HG03342 (cell line): ENCODE results near the gene PGBD5.

Experiments used
- ATAC-seq: cut with Tn5 transposase; IDR thresholded peaks from one replicate; pipeline ENCODE4 v1.9.1; 2021; ENCODE audit warnings: mild to moderate bottlenecking, moderate library complexity; ENCODE audit not compliant: unreplicated experiment

PGBD5 gene

DNA sequence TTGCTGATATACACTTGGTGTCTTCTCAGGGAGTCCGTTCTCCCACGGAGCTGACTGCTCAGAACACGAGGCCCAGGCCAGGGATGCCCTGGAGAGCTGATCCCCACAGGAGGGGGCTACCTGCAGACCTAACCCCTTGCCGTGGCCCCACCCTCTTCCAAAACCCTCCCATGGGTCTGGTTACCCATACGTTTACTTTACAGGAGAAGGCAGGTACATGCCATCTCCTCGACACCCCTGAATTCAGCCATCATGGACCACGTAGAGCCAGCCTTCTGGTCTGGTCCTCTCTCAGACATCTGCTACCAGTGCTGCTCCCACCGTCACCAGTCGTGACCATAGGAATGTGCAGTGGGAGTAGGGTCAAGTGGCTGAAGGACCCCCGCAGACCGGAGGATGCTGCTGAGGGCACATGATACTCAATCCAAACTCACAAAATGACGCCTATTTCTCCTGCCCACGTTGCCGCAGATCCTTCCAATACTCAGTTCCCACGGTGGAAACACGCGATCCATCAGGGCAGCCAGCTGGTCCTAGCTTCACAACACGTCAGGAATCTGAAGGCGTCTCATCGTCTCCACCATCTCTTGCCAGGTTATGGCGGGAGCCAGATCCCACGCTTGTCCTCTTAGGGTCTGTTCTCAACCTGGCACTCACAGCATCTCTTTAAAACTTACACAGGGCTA is 26.7 kb downstream of the PGBD5 start:
- no peak for ATAC-seq

DNA sequence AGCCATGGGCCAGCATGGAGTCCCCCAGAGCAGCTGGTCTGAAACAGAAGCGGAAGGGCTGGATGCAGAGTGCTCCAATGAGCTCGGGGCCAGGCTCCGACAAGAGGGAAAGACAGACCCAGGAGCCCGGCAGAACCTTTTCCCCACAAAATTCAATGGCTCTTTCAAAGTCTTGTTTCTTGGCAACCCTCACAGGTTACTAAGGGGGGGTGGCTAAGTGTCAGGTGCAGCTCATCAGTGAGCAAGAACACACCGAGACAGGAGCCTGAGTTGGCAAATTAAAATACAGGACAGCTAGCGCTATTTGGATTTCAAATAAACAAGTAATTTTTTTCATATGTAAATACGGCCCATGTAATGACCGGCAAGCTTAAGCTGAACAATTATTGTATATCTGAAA is 27.3 kb downstream of the PGBD5 start:
- ATAC-seq, result no peak

DNA sequence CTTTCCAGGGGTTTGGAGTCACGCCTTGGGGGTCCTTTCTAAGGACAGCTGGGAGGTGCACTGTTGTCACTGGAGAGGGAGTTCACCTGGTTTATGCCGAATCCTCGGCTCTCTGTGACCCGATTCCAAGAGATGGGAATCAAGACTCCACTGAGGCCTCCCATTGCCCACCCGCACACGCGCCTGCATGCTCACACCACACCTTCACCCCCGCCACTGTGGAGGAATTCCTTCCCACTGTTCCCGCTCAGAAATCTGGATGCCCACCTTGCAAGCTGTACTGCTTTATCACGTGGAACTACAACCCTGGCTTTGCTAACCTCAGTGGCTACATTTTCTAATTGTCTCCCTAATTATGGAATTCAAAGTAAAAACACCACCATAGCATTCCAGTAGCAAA is 29.2 kb downstream of the PGBD5 start:
- ATAC-seq, result no peak

DNA sequence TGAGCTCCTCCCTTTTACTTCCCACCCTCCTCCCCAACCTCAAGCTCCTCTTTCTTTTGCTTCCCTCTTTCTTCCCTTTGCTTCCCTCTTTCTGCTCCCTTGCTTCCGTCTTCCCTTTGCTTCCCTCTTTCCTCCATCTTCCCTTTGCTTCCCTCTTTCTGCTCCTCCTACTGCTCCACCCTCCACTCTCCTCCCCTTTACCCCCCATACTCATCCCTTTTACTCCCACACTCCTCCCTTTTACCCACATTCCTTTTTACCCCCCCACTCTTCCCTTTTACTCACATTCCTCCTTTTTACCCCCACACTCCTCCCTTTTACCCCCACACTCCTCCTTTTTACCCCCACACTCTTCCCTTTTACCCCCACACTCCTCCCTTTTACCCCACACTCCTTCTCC is 30.2 kb downstream of the PGBD5 start:
- ATAC-seq, result no peak

DNA sequence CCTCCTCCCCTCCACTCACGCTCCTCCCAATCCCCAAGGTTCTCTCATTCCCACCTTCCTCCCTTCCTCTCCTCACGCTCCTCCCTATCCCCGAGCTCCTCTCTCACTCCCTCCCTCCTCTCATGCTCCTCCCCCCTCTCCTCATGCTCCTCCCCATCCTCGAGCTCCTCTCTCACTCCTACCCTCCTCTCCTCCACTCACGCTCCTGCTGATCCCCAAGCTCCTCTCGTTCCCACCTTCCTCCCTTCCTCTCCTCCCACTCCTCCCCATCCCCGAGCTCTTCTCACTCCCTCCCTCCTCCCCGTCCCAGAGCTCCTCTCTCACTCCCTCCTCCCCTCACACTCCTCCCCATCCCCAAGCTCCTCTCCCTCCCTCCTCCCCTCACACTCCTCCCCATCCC is 31.4 kb downstream of the PGBD5 start:
- ATAC-seq, result no peak

DNA sequence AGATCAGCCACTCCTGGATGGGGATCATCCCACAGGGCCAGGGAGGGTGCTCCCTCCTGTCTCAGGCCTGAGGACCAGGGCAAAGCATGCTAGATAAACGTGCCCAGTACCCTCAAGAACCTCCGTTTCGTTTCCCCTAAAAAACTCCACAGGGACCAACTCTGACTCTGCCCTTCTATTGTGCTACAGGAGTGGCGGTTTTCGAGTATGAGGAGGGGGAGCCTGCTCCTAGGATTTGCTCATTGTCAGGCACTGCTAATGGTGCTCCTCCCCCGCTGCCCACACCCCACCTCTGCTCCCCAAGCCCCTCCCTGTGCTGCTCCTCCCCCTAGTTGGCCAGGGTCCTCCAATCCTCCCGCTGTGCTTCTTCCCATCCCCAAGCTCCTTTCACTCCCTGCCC is 32.0 kb downstream of the PGBD5 start:
- no peak for ATAC-seq

DNA sequence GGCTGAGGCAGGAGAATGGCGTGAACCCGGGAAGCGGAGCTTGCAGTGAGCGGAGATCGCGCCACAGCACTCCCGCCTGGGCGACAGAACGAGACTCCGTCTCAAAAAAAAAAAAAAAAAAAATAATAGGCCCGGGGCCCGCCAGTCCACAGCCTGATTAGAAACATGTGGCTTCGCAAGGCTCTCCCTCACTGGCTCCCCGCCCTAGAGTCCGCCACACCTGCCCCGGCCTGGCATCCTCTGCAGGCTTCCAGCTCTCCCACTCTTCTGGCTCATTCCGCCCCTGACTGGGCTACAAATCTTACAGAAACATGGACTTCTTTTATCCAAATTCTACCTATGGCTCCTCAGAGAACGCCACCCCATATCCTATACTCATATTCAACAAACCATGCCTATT is 32.4 kb downstream of the PGBD5 start:
- ATAC-seq, result no peak

DNA sequence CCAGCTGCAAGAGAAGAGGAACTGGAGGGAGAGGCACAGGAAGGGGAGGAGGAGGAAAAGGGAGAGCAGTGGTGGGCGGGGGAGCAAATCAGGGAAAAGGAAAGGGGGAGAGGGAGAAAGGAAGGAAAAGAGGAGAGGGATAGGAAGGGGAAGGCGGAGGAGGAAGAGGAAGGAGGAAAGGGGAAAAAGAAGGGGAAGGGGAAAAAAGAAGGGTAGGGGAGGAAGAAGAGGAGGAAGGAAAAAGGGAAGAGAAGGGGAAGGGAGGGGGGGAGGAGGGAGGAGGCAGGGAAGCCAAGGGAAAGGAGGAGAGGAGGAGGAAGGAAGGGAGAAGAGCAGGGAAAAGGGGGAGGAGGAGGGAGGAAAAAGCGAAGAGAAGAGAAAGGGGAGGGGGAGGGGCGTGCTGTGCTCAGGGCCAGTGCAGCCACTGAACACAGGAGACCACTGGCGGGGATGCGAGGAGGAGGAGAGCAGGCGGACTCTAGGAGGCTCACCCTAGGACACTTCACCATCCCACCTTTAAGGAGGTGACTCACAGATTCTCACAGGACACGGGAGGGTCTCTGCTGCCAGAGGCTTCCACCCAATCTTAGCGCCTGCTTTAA is 33.1 kb downstream of the PGBD5 start:
- ATAC-seq, result no peak

DNA sequence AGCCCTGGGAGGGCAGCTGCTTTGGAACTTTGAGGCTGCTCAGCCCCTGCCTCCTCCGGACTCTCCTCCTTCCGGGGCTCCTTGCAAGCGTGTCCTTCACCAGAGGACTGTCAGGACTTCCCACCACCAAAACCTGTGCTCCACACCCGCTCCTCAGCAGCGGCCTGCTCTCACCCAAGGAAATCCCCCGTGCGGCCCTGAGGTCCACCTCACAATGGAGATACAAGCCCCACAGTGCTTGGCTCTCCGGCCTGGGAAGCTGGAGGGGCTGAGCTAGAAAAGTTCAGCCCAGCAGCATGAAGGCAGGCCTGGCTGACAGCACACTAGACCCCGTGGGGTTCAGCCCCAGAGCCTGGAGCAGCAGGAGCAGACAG is 33.6 kb downstream of the PGBD5 start:
- no peak for ATAC-seq

DNA sequence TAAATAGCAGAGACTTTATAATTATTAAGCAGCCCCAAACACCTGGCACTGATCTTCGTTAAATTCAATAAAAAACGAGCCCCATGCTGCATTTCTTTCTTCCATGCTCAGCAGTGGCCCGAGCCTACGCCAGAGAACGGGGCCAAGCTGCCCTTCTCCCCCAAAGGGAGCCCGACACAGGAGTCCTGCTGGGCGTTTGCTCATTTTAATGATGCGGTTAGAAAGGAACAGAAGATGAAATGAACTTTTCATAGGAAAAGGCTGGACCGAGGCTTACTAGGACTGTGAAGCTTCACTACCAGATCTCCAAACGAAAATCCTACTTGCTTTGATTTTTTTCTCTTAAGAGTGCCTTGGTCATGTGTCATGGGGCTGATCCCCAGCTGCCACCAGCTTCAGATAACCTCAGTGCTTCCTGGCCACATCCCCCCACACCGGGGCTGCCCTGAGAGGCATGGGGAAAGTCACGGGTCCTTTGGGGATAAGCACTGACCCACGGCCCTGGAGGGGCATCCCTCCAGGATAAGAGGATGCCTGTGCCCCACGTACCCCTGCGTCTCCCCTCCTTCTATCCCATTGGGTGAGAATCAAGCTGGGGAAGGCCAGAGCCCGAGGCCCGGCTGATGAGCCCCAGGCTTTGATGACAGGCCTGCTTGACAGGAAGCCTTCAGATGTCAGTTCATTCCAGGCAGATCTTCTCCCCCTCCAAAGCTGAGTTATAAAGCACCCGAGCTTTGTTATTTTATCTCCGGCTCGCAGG is 34.2 kb downstream of the PGBD5 start:
- no peak for ATAC-seq

DNA sequence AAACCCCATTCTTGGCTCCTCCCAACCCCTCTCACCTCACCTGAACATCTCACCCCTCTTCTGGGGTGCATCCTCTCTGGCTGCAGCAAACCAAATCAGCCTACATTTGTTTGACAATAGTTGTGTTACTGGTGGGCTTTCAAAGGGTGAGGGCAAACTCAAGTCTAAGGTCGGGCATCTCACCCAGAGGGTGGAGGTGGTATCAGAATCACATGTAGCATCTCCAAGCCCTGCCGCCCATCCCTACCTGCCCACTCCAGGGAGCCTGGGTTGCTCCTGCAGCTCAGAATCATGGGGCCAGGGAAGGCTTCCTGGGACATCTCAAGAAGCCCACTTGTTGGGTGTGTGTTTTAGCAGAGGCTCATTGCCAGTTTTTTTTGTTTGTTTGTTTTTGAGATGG is 35.8 kb downstream of the PGBD5 start:
- no peak for ATAC-seq

DNA sequence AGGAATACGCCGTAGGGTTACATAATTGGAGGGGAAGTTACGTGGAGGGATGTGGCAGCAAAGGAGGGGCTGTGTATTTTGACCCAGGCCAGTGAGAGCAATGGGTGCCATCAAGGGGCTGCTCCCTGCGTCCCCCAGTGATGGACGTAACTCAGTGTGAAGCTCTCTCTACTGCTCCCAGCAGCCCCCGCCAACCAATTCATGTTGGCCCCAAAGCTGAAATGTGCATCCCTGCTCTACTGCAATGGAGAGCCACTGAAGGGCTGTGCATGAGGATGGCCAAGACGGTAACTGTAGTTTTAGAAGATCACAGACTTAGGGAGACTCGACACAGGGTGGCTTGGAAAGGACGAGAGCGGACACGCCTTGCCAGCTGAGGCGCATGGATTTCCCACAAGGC is 38.3 kb downstream of the PGBD5 start:
- no peak for ATAC-seq

DNA sequence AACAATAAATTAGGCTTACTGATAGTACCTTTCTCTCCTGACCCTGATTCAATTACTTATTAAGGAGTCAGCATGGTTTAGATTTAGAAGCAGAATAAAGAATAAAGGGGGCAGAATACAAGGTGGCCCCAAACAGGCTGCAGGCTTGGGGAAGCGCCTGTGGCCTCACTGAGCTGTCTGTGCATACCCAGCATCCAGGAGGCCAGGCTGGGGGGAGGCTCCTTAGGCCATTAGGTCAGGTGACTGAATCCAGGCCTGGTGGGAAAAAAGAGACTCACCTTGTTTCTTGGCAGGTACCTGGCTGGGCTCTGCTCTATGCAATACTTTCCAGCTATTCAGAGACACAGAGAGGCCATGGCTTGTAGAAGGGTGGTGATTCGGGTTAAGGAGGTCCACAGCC is 38.8 kb downstream of the PGBD5 start:
- ATAC-seq, result no peak

DNA sequence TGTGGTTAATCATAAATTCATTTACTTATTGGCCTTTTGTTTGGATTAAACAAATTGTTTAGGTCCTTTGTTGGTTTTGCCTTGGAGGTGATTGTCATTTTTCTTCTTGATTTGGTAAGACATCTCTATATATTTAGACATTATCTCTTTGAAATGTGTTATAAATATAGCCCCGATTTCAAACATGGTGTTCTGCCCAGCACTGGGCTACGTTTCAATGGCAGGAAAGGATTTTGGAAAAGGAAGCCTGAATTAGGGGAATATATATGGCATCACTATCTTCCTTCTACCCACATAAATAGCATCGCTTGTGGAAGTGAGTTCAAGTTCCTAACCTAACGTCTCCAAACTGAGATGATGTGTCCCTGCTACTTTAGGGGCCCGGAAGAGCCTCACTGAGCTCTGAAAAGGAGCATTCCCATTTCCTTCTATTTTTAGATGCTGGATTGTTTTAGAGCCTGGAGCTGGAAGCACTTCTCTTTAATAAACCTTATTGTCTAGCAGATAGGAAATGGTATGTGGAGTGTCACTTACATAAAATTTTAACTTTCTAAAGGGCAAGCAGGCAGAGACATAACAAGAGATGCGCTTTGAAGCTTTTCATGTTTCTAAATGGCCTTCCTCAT is 39.4 kb downstream of the PGBD5 start:
- ATAC-seq, result no peak

DNA sequence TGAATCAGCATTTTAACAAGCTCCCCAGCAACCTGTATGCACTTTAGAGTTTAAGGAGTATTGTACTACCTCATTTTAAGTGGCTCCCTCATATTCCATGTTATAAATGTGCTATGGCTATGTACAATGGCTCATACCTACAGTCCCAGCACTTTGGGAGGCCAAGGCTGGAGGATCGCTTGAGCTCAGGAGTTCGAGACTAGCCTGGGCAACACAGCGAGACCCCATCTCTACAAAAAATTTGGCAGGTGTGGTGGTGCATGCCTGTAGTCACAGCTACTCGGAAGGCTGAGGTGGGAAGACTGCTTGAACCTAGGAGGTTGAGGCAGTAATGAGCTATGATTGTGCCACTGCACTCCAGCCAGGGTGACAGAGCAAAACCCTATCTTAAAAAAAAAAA is 40.2 kb downstream of the PGBD5 start:
- ATAC-seq, result no peak

DNA sequence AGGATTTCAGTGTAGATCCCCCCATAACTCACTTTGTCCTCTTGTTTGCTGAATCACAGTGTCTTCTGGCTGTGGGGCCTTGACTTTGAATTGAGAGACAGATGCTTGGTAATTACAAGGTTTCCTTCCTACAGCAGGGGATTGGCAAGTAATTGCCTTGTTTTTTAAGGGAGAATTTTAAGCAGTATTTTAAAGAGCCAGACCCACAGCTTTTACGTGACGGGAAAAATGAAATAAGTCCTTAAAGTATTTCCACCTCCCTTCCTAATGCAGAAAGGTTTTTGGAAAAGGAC is 41.0 kb downstream of the PGBD5 start:
- no peak for ATAC-seq

DNA sequence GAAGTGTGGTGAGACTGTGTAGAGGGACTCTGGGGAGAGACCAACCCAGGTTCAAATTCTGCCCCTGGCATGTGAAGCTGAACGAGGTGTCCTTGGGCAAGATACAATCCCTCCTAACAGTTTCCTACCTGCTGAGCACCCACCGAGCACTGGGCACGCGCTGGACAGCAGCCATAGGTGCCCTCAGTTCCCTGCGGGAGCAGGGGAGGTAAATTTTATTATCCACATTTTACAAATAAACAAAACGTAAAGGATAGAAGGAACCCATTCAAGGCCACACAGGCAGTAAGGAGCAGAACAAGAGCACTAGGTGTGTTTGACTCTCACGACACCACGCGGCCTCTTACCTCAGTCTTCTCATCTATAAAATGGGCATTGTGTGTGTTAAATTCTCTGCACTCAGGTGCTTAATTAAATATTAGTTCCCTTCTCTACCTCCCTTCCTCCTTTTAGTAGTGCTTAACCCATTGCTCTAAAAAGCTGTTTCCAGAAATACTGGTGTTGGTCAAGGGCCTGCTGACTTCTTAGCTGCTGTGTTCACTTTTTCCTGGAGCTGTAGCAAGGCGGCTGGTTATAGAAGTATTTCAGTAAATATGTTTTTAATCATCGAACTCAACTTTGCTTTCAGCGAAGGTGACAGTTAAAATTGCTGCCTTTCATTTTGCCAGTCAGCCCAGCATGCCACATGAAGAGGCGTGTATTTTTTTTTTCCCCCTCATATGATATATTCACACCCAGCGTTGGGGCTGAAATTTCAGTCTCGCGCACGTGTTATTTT is 41.6 kb downstream of the PGBD5 start:
- no peak for ATAC-seq

DNA sequence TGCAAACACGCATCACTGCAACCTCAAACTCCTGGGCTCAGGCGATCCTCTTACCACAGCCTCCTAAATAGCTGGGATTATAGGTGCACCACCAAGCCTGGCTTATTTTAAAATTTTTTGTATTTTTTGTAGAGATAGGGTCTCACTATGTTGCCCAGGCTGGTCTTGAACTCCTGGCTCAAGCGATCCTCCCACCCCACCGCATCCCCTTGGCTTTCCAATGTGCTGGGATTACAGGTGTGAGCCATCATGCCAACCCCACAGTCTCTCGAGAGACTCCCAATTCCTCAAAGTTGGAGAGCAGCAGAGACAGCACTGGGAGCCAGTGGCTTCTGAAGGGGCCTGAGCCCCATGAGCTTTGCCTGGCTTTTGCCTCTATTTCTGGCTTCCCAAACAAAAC is 42.7 kb downstream of the PGBD5 start:
- no peak for ATAC-seq

DNA sequence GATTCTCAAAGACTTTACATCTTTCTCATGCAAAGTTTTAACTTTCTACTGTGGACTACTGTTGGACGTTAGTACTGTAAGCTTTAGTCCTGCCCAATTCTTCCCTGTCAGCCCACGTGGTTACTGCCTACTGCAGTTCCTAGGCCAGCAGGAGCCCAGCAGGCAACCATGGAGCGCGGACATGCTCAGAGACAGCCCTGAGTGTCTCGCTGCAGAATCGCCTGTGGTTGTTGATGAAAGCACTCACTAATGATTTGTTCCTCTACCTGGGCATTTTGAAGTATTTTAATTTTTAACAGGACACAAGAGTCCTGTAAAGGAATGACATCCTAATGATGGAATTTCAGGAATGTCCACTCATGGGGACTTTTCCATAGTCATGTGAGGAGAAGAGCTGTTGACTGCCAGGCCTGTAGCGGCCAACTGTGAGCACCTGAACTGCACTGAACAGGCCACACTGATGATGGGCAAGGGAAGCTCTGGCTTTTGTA is 44.1 kb downstream of the PGBD5 start:
- ATAC-seq, result no peak

DNA sequence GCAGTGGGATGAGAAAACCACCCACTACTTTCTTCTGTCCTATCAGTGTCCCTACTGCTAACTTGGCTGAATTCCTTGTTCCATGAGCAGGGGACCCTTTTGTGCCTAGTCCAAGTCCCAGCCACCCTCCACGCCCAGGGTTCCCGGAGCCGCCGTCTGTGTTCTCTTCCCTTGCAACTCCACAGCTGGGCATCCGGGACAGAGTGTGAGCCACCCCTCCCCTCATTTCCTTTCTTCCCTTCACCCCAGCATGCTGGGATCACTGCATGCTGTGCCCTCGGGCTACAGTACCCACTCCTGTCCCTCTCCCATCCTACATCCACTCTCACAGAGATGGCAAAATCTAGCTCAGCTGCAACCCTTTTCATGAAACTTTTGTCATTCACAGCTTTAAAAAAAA is 44.5 kb downstream of the PGBD5 start:
- ATAC-seq, result no peak

DNA sequence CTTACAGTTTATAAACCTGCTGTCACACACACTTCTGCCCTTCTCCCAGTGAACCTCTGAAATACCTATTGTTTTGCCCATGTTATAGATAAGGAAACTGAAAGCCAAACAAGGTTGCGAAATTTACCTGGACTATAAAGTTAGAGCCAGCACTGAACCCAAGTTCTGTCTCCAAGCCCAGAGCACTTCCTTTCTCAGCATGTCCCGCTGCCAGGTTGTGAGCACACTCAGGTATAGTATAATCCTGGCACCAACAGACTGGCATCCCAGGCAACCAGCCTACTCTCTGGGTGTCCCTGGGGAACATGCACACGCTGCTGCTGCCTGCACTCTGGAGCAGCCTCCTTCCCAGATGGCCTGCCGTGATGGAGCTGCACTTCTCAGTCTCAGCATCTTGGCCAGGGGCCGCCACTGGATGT is 45.1 kb downstream of the PGBD5 start:
- no peak for ATAC-seq
